Dendritic cell treated with granulocyte-macrophage colony-stimulating factor and Interleukin-4, amounts not matched to agents 40 ng/mL and 50 ng/mL, for 4 days (primary cell): Measurements from ENCODE around the gene SLC25A2.
A peak's percentile ranks its signal among the peaks of the same experiment; 100 is the strongest.
"Not testable (repeated sequence)": the region's sequence is repeated elsewhere in the genome, so short reads cannot be mapped to it uniquely, and the experiment has no call there.

Source experiments
- H3K27ac Mint-ChIP-seq: one replicate; pipeline ENCODE4 v1.8.0; 2022; ENCODE audit warnings: mild to moderate bottlenecking, mixed read lengths
- H3K27me3 Mint-ChIP-seq: one replicate; pipeline ENCODE4 v1.8.0; 2022; ENCODE audit warnings: mild to moderate bottlenecking, mixed read lengths
- H3K36me3 Mint-ChIP-seq: one replicate; pipeline ENCODE4 v1.8.0; 2022; ENCODE audit warnings: low read depth, mixed read lengths
- H3K4me1 Mint-ChIP-seq: one replicate; pipeline ENCODE4 v1.8.0; 2022; ENCODE audit warnings: low read depth, mixed read lengths
- H3K4me3 Mint-ChIP-seq: one replicate; pipeline ENCODE4 v1.8.0; 2022; ENCODE audit warnings: mild to moderate bottlenecking, moderate library complexity, mixed read lengths
- H3K9me3 Mint-ChIP-seq: one replicate; pipeline ENCODE4 v1.8.0; 2022; ENCODE audit warnings: mixed read lengths
- intact Hi-C: fragments of 100-400 bp; cut with micrococcal nuclease; formaldehyde crosslinking; loops from one replicate; pipeline ENCODE4 v1.15.0; 2022

The SLC25A2 gene

DNA sequence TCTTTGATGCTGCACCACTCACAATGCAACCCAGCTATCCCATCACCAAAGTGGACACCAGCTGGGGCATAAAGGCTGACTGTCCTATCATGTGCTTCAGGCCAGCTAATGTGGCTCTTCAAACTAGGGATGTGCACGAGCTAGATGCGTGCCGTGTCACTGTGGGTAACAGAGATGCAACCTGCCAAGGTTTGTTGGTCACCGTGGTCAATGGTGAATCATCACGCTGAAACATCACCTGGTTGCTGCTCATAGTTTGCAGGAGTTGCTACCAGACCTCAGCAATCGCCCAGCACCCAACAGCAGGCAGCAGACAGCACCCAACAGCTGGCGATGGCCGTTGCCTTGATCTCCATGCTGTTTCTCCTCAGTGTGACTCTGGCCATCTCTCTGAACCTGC, 24.4 kb upstream of the SLC25A2 start:
- no peak overlapping the region for H3K27ac Mint-ChIP-seq
- no peak overlapping the region for H3K4me3 Mint-ChIP-seq
- H3K36me3 Mint-ChIP-seq: no peaks in the 10 kb centered on the region
- H3K4me1 Mint-ChIP-seq: peaks cover 6% of the 10 kb centered on the region
- H3K27me3 Mint-ChIP-seq: peaks cover 63% of the 10 kb centered on the region
- H3K9me3 Mint-ChIP-seq: peaks cover 59% of the 10 kb centered on the region
- intact Hi-C loops: loop anchor here (10.0 kb wide), 2 partner anchors 87 to 187 kb away; partner anchors contain the start of genes PCDHGA10 and PCDHGB7

DNA sequence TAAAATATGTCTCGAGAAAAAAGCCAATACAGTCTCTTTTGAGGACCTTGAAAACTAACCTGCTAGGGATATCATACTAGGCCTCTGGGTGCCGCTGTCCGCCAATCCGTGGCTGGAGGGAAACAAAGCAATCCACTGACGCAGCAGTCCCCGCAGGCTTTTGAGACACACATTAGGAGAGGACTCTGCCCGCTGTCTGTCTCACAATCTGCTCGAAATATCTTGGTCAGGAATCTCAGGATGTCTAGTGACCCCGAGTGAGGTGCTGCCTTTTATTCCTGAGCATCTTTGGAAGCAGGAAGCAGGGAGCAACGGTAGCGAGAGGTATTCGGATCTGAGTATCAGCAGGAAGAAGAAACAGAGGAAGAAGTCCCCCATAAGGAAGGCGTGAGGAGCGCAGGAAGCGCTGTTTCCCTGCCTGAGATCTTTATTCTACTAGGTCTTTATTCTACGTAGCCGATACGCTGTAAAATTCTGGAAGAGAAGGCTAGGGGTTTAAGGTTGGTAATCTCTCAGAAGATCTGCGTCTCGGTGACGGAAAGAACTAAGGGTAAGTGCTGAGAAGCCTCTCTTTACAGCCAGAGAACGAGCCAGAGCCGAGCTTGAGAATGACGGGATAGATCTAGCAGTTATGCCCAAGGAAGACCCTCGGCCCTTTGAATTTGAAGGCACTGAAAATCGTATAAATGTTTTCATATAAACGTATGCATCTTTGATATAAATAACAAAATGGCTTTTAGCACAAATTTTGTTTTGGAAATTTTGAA, 22.4 kb upstream of the SLC25A2 start:
- H3K4me3 Mint-ChIP-seq: peak overlapping the region; percentile 65
- no peak overlapping the region for H3K27ac Mint-ChIP-seq
- H3K4me1 Mint-ChIP-seq: peaks cover 6% of the 10 kb centered on the region
- intact Hi-C loops: loop anchor here (10.0 kb wide), 2 partner anchors 89 to 189 kb away; partner anchors contain the start of genes PCDHGA10 and PCDHGB7
- peaks cover 49% of the 10 kb centered on the region for H3K27me3 Mint-ChIP-seq
- peaks cover 7% of the 10 kb centered on the region for H3K36me3 Mint-ChIP-seq
- peaks cover 56% of the 10 kb centered on the region for H3K9me3 Mint-ChIP-seq

DNA sequence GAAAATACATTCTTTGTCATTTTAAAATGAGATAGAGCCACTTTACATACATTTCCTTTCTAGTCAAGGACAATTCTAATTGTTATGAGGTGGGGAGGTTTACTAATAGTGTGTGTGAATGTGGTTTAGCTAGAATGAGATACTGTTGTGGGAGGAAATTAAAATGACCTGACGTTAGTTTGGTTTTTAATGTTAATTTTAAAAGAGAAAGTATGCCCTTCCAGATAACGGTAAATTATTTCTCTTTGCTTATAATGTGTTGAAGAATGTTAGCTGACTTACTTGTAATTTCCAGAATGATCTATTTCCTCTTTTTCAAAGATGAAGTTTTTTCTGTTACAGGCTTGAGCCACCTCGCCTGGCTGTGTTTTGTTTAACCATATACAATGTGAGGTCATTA, 18.4 kb upstream of the SLC25A2 start:
- Mint-ChIP-seq H3K27me3 (peaks cover 20% of the 10 kb centered on the region), H3K4me1 (peaks cover 17% of the 10 kb centered on the region), H3K27ac (no peak overlapping the region), H3K9me3 (peaks cover 73% of the 10 kb centered on the region), H3K36me3 (peaks cover 40% of the 10 kb centered on the region), H3K4me3 (no peak overlapping the region)
- intact Hi-C loops: loop anchor here (10.0 kb wide), 2 partner anchors 93 to 193 kb away; partner anchors contain the start of genes PCDHGA10 and PCDHGB7

DNA sequence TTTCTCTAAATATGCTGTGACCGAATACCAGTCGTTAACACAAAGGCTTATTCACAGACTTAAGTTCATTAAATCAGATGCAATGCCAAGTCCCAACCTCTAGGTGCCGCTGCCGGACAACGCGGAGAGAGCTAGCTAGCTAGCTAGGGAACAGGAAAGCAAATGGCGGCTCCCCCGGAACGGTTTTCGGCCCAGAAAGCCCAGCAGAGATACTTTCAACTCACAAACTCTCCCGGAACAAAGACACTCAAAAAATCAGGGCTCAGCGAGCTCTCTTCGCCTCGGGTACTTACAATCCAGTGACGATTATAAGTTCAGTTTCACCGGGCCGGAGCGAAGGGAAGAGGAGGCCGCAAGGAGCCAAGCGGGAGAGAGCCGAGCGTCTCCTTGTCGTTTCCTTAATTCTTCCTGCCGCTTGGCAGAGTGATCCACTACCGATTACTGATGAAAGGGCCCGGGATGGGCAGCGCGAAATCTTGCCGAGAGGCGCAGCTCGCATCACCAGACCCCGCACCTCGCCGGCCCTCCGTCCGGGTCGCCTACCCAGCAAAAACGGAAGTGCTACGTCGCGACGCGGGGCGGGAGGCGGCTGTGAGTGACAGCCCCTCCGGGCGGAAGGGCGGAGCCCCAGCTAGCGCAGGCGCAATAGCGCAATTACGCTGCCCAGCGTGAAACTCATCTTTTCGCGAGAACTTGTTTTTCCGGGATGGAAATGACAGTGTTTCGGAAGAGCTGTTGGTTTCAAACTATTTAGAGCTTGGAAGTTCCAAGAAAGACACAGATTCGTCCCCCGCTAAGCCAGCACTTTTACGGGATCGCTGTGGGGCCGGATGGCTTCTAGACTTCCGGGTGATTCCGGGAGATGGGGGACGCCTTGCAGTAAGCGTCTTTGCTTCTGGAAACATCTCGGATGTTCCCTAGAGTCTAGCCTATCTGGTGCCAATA, 16.6 kb upstream of the SLC25A2 start, which contains the start of gene TAF7:
TAF7 (minus strand) TSS at position 560 of the 945 bp plus-strand sequence. CDS start 740 bp downstream, outside the sequence.
- H3K4me3 Mint-ChIP-seq: peak within 1 kb of the TSS; percentile 99
- H3K27ac Mint-ChIP-seq: peak within 1 kb of the TSS; percentile 100
- intact Hi-C loops: loop anchor here (10.0 kb wide), 2 partner anchors 94 to 194 kb away; partner anchors contain the start of genes PCDHGA10 and PCDHGB7
- peaks cover 6% of the 10 kb centered on the region for H3K27me3 Mint-ChIP-seq
- H3K36me3 Mint-ChIP-seq: peaks cover 47% of the 10 kb centered on the region
- H3K4me1 Mint-ChIP-seq: peaks cover 13% of the 10 kb centered on the region
- peaks cover 64% of the 10 kb centered on the region for H3K9me3 Mint-ChIP-seq

DNA sequence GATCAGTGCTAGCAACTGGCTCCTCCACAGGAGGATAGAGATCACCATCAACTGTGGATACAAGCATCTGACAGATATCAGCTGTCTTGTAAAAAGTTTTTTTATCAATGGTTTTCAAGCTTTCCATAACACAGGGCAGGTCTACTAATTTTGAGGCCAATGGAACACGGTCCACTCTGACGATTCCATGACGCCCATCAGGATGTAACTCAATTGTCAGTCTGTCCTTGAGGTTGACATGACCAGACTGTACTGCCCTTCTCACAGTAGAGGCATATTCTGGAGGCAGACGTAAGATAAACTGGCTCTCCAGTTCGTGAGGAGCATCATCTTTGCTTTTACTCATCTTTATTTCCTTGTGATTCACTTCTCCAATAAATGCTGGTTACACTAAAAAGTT, 15.8 kb upstream of the SLC25A2 start:
- H3K27me3 Mint-ChIP-seq: peaks cover 6% of the 10 kb centered on the region
- intact Hi-C loops: loop anchor here (10.0 kb wide), 4 partner anchors 55 to 555 kb away; partner anchors contain the start of genes PCDHGA10 and PCDHGB7
- peaks cover 52% of the 10 kb centered on the region for H3K36me3 Mint-ChIP-seq
- H3K27ac Mint-ChIP-seq: peak overlapping the region; percentile 100
- peaks cover 18% of the 10 kb centered on the region for H3K4me1 Mint-ChIP-seq
- peaks cover 69% of the 10 kb centered on the region for H3K9me3 Mint-ChIP-seq
- peak overlapping the region; percentile 99 for H3K4me3 Mint-ChIP-seq

DNA sequence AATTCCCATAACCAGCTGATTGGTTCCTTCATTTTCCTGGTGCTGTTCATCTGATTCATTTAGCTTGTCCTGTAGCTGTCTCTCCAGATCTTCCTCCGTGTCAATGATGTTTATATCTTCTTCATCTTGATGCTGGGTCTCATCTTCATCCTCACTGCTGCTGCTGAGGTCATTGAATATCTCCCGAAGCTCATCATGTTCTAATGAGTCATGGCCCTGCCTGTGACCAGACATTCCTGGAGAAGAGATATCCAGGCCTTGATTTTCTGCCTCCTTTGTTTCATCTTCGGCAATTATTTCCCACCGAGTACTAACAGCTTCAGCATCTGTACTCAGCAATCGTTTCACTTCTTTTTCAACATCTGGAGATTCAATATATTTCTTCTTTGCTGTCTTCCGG, 15.4 kb upstream of the SLC25A2 start:
- Mint-ChIP-seq H3K27me3 (peaks cover 6% of the 10 kb centered on the region), H3K4me3 (no peak overlapping the region), H3K36me3 (peaks cover 52% of the 10 kb centered on the region), H3K9me3 (peaks cover 69% of the 10 kb centered on the region), H3K4me1 (peaks cover 18% of the 10 kb centered on the region), H3K27ac (no peak overlapping the region)
- intact Hi-C loops: loop anchor here (10.0 kb wide), 2 partner anchors 54 to 554 kb away; no protein-coding TSS in a partner anchor

DNA sequence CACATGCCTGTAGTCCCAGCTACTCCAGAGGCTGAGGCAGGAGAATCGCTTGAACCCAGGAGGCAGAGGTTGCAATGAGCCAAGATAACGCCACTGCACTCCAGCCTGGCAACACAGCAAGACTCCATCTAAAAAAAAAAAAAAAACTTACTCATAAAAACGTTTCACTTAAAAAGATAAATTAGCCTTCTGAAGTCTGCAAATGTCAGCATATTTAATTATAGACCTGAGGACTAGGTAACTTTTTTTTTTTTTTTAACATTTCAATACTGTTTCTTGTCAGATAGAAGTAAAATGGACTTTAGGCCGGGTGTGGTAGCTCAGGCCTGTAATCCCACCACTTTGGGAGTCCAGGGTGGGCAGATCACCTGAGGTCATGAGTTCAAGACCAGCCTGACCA, 13.1 kb upstream of the SLC25A2 start:
- not testable (repeated sequence) for H3K27ac Mint-ChIP-seq, H3K27me3 Mint-ChIP-seq, H3K4me3 Mint-ChIP-seq
- peaks cover 83% of the 10 kb centered on the region for H3K9me3 Mint-ChIP-seq
- H3K36me3 Mint-ChIP-seq: peaks cover 64% of the 10 kb centered on the region
- H3K4me1 Mint-ChIP-seq: peaks cover 18% of the 10 kb centered on the region
- intact Hi-C loops: loop anchor here (10.0 kb wide), 2 partner anchors 52 to 552 kb away; no protein-coding TSS in a partner anchor

DNA sequence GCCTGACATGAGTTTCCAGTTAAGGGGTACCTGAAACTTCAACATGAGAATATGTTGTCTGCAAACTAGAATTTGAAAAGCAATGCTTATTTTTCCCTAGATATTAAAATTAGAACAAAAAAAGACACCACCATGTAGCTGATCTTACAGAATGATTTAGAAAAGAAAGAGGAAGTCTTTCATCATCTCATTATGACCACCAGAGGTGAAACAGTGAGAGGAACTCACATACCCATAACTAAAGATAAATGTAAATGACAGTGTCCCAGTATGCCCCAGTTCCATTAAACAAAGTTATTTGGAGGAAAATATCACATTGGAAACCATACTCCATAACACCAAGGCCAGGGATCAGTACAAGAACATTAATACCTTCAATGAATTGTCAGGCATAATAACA, 9.9 kb upstream of the SLC25A2 start:
- Mint-ChIP-seq H3K9me3 (peaks cover 81% of the 10 kb centered on the region), H3K27ac (no peak overlapping the region), H3K4me1 (peaks cover 7% of the 10 kb centered on the region), H3K36me3 (peaks cover 39% of the 10 kb centered on the region), H3K4me3 (no peak overlapping the region), H3K27me3 (no peaks in the 10 kb centered on the region)
- intact Hi-C loops: loop anchor here (10.0 kb wide), 2 partner anchors 49 to 549 kb away; no protein-coding TSS in a partner anchor

DNA sequence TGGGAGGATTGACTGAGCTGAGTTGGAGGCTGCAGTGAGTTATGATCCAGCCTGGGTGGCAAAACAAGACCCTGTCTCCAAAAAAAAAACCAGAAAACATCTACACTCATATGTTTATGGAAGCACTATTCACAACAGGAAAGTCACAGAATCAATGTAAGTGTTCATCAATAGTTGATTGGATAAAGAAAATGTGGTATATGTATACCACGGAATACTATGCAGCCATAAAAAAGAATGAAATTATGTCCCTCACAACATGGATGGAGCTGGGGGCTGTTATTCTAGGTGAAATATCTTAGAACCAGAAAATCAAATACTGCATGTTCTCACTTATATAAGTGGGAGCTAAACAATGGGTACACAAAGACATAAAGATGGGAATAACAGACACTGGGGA, 2.8 kb upstream of the SLC25A2 start:
- H3K9me3 Mint-ChIP-seq: peaks cover 93% of the 10 kb centered on the region
- no peaks in the 10 kb centered on the region for H3K4me1 Mint-ChIP-seq
- peaks cover 15% of the 10 kb centered on the region for H3K36me3 Mint-ChIP-seq
- no peak overlapping the region for H3K4me3 Mint-ChIP-seq
- no peak overlapping the region for H3K27ac Mint-ChIP-seq
- H3K27me3 Mint-ChIP-seq: no peaks in the 10 kb centered on the region
- intact Hi-C loops: no loop called here

DNA sequence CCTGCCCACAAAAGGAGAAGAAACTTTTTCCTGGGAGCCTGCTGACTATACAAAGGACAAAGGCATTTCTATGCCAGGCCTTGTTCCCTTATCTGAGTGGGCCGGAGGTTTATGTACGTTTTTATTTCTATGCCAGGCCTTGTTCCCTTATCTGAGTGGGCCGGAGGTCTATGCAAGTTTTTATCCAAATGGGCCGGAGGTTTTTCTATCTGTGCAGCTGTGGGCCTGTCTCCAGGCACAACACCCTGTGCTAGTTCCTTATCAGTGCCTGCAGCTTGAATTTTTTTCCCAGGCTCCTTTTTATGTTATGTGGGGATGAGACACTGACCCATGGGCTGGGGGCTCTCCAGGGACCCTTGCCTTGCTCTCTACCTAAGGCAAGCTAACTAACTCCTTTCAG, 5.5 kb downstream of the SLC25A2 start:
- H3K27ac Mint-ChIP-seq: no peak overlapping the region
- H3K9me3 Mint-ChIP-seq: peaks cover 97% of the 10 kb centered on the region
- intact Hi-C loops: no loop called here
- H3K4me1 Mint-ChIP-seq: no peaks in the 10 kb centered on the region
- peaks cover 18% of the 10 kb centered on the region for H3K36me3 Mint-ChIP-seq
- H3K27me3 Mint-ChIP-seq: no peaks in the 10 kb centered on the region
- H3K4me3 Mint-ChIP-seq: no peak overlapping the region

DNA sequence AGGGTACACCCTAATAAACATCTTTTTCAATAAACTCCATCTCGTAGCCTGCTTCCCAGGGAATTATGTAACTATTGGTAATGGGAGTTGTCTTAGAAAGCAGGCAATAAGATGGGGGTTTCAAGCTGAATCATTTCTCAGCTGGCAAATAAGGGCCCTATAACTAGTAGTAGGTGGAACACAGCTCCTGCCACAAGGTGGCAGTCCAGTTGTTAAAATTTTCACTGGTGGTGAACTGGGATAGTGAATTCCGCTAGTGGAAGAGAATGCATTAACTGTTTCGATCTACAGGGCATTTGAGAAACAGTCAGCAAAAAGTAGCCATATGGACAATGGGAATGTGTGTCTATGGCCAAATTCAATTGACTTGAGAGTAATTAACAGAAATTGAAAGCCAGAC, 30.9 kb downstream of the SLC25A2 start:
- intact Hi-C loops: no loop called here
- Mint-ChIP-seq H3K9me3 (peaks cover 100% of the 10 kb centered on the region), H3K4me1 (no peaks in the 10 kb centered on the region), H3K27me3 (no peaks in the 10 kb centered on the region), H3K4me3 (no peak overlapping the region), H3K27ac (no peak overlapping the region), H3K36me3 (no peaks in the 10 kb centered on the region)

DNA sequence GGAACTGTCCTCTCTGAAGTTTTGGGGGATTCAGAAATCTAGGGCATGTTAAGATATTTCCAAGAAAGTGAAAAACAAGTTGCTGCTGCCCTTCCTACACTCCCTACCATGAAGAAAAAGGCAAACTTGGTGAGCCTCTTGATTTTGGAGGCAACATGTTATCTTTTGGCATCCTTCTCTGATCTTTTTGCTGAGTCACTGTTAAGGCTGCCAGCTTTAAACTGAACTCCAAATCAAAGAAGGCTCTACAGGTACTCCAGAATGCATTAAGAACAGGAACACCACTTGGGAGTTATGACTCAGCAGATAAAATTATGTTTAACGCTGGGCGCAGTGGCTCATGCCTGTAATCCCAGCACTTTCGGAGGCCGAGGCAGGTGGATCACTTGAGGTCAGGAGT, 34.7 kb downstream of the SLC25A2 start:
- Mint-ChIP-seq H3K4me1 (no peaks in the 10 kb centered on the region), H3K27ac (no peak overlapping the region), H3K36me3 (no peaks in the 10 kb centered on the region), H3K9me3 (peaks cover 100% of the 10 kb centered on the region), H3K4me3 (no peak overlapping the region), H3K27me3 (no peaks in the 10 kb centered on the region)
- intact Hi-C loops: loop anchor here (10.0 kb wide), 1 partner anchor 46 kb away; no protein-coding TSS in a partner anchor

DNA sequence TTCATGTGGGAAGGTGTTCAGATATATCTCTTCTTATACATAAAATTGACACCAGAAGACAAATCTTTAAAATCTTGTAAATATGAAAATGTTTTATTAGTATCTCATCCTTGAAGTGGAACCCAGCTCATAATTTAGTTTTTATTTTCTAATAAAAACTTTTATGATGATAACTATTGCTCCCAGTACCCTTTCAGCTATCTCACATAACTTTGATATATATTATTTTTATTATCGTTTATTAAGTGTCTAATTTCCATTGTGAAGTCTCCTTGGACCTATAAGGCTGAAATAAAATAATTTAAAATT, 42.7 kb downstream of the SLC25A2 start:
- Mint-ChIP-seq H3K27ac (no peak overlapping the region), H3K36me3 (no peaks in the 10 kb centered on the region), H3K27me3 (no peaks in the 10 kb centered on the region), H3K9me3 (peaks cover 89% of the 10 kb centered on the region), H3K4me1 (no peaks in the 10 kb centered on the region), H3K4me3 (no peak overlapping the region)
- intact Hi-C loops: loop anchor here (10.0 kb wide), 1 partner anchor 54 kb away; no protein-coding TSS in a partner anchor
